GM18508 (cell line): ENCODE data around the gene NCKAP5.

Experiments
- ATAC-seq: cut with Tn5 transposase; IDR thresholded peaks from one replicate; pipeline ENCODE4 v1.9.1; 2021; ENCODE audit warnings: moderate number of reproducible peaks; ENCODE audit not compliant: insufficient read depth, unreplicated experiment

Gene NCKAP5

GRCh38 chr2:133409581-133410285 is 158.5 kb downstream of the NCKAP5 start:
- no peak for ATAC-seq

GRCh38 chr2:133408671-133409070 is 159.6 kb downstream of the NCKAP5 start:
- ATAC-seq = no peak

GRCh38 chr2:133407341-133407740 is 160.9 kb downstream of the NCKAP5 start:
- no peak for ATAC-seq

- ATAC-seq = no peak
Measured at GRCh38 chr2:133405252-133405651, 163.0 kb downstream of the NCKAP5 start.

GRCh38 chr2:133400411-133400810 is 167.9 kb downstream of the NCKAP5 start:
- no peak for ATAC-seq

GRCh38 chr2:133393895-133394294 is 174.4 kb downstream of the NCKAP5 start:
- ATAC-seq = no peak

GRCh38 chr2:133390156-133390555 is 178.1 kb downstream of the NCKAP5 start:
- no peak for ATAC-seq

- no peak for ATAC-seq
Measured at GRCh38 chr2:133389569-133389968, 178.7 kb downstream of the NCKAP5 start.

GRCh38 chr2:133382566-133382965 is 185.7 kb downstream of the NCKAP5 start:
- ATAC-seq = no peak

- no peak for ATAC-seq
Measured at GRCh38 chr2:133380991-133381390, 187.3 kb downstream of the NCKAP5 start.

- ATAC-seq = no peak
Measured at GRCh38 chr2:133378928-133379549, 189.2 kb downstream of the NCKAP5 start.

GRCh38 chr2:133378386-133378785 is 189.9 kb downstream of the NCKAP5 start:
- no peak for ATAC-seq

GRCh38 chr2:133377599-133377998 is 190.7 kb downstream of the NCKAP5 start:
- no peak for ATAC-seq

GRCh38 chr2:133377021-133377481 is 191.2 kb downstream of the NCKAP5 start:
- ATAC-seq = no peak

- no peak for ATAC-seq
Measured at GRCh38 chr2:133374781-133375180, 193.5 kb downstream of the NCKAP5 start.

- no peak for ATAC-seq
Measured at GRCh38 chr2:133371286-133371685, 197.0 kb downstream of the NCKAP5 start.

- no peak for ATAC-seq
Measured at GRCh38 chr2:133369901-133370658, 198.2 kb downstream of the NCKAP5 start.

- ATAC-seq = no peak
Measured at GRCh38 chr2:133365117-133365516, 203.1 kb downstream of the NCKAP5 start.

- no peak for ATAC-seq
Measured at GRCh38 chr2:133364636-133365035, 203.6 kb downstream of the NCKAP5 start.

- ATAC-seq = no peak
Measured at GRCh38 chr2:133363884-133364283, 204.4 kb downstream of the NCKAP5 start.

- ATAC-seq = no peak
Measured at GRCh38 chr2:133362061-133362476, 206.2 kb downstream of the NCKAP5 start.
